Fibroblast of skin of back (primary cell): Measurements from ENCODE around the gene OBSCN.
A peak's percentile ranks its signal among the peaks of the same experiment; 100 is the strongest.

Experiments
- DNase-seq: peaks from one replicate; pipeline ENCODE4 v3.0.0-alpha.2; 2013

Gene OBSCN

DNA sequence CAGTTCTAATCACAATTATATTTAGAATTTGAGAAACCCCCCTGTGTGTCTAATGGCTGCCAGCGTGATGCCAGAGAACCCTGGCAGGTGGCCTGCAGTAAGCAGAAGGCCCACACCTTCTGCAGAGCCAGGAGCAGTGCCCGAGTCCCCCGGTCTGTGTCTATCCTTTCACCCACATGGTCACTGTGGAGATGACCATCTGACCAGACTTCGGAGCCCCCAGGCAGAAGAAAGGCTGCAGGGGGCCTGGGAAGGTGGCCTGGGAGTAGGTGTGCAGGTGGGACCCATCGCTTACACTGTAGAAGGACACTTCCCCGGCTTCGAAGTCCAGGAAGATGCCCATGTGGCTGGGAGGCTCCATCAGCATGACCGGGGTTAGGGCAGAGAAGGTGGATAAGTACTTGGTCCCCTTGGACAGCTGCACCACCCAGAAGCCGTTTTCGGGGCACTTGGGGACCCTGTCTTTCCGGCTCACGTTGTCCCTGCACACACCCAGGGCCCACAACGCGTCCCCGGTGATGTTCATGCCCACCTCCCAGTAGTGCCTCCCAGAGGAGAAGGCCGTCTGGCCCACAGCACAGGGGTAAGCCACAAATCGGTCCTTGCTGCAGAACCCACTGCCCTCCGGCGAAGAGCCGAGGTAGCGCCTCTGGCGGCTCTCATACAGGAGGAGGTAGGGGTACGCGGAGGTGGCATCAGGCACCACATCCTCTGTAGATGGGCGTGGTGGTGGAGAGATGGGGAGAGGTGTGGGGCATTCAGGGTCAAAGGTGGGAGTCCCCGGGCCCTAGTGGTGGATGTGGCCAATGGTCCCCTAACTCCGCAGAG is 200.4 kb downstream of the OBSCN start:
- no peak for DNase-seq

GRCh38 chr1:228408869-228409805 is 201.3 kb downstream of the OBSCN start:
- DNase-seq: no peak

GRCh38 chr1:228410015-228410414 is 202.2 kb downstream of the OBSCN start:
- DNase-seq: no peak

DNA sequence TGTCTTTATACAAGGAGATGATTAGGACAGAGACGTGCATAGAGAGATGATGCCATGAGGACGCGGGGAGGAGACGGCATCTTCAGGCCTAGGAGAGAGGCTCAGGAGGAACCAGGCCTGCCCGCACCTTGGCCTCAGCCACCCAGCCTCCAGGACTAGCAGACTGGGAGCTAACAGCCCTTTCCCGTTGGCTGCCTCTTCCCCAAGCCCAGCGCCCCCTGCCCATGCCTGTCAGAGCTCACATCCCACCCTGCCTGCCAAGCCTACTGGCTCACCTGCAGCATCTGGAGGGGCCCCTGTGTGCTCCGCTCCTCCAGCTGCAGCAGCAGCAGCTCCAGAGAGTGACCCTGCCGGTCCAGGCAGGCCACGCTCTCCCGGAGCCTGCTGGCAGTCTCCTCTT is 202.8 kb downstream of the OBSCN start:
- no peak for DNase-seq

DNA sequence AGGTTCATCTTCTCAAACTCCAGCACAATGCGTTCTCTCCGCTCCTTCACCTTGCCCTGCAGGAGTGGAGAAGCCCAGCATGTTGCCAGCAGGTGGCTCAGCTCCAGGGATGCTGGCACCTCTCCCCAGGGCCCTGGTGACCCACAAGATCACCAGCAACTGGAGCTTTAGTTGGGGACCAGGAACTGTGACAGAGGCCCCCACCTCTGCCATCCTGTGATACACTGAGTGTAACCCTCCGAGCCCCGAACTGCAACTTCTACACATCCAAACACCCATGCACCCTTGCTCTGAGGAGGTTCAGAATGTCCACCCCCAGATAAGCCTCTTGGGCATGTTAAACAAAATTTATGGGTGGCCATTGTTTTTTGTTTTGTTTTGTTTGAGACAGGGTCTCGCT is 203.3 kb downstream of the OBSCN start:
- no peak for DNase-seq

DNA sequence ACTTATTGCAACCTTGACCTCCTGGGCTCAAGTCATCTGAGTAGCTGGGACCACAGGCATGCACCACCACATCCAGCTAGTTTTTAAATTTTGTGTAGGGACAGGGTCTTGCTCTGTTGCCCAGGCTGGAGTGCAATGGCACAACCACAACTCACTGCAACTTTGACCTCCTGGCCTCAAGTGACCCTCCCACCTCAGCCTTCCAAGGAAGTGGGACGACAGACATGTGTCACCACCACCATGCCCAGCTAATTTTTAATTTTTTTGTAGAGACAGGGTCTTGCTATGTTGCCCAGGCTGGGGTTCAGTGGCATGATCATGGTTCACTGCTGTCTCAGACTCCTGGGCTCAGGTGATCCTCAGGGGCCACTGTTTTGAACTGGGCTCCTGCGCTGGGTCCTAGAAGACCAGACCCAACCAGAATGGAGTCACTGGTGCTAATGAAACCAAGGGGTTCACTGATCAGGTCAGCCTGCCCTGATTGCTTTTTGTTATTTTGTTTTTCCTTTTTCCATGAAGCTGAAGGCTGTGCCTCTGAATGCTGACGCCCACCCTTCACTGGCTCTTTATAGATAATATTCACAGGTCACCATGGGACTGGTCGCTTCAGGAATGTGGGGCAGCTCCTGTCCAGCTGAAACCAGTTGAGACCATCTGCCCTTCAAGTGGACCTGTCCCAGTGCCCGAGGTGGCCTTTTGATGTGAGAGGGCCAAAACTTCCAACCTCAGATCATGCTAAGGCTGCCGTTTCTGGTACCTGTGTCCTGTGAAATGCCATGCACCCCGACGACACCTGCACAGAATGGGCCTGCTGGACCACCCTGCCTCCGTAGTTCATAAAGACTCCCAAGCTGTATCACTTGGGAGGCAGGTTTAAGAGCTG is 203.9 kb downstream of the OBSCN start:
- DNase-seq: no peak

DNA sequence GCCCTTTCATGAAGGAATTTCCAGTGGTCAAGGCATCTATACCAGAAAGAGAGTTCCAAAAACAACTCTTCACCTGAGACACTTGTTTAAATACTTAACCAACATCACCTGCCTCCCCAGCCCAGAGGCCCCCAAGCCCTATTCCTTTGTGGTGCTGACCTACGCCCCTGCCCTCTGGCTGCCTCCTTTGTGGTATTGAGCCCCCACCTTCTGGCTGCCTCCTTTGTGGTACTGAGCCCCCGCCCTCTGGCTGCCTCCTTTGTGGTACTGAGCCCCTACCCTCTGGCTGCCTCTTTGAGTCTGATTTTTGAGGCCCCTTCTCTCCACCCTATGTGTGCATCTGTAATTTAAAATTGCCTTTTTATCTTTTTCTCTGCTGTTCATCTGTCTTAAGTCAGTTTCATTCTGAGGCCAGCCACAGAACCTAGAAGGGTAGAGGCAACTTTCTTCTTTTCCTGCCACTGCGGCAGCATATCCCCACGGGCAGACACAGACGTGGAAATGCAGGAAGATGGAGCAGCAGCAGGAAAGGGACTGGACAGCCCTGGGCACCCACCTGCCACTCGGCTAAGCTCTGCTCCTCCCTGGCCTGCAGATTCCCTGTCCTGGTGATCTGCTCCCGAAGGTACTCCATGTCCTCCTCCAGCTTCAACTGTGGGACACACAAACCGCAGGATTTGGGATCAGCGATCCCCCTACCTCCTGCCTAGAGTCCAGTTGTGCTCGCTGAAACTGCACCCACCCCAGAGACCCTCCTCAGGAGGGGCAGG is 205.6 kb downstream of the OBSCN start:
- DNase-seq: no peak

- DNase-seq: no peak
Measured at GRCh38 chr1:228414511-228415211, 206.8 kb downstream of the OBSCN start.

DNA sequence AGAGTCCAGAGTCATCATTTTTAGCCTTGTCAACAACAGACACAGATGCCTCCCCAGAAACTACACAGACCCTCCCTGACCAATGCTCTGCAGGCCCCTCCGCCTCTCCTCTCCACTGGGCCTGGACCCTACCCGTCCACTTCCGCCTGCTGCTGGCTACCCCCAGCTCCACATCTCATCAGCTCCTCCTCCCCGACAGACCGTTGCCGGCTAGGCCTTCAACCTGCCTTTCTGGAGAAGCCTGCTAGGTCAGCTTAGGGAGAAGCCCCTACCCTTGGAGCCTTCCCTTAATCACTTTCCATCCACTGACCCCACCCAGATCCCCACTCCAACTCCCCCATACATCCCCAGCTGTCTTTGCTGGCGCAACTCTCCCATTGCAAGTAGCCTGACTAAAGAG is 207.4 kb downstream of the OBSCN start:
- no peak for DNase-seq

DNA sequence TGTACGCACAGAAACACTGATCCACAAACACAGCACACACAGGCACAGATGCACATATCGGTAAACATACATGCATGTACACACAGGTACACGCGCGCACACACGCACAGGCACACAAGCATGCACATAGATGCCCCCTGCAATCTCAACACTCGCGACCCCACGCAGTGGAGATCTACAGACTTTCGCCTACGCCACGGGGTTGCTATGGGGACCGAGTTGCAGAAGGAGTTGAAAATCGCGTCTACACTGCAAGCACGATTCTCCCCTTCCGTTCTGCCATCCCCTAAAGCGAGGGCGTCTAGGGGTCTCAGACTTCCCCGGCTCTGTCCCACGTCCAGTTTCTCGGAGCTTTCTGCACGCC is 208.0 kb downstream of the OBSCN start:
- DNase-seq: no peak

- peak; percentile 34 for DNase-seq
Measured at GRCh38 chr1:228416217-228416933, 208.5 kb downstream of the OBSCN start, which contains the start of gene TRIM17. Gene TRIM17 (minus strand): TSS chr1:228416861. CDS start chr1:228415072, 1,789 bp downstream.

DNA sequence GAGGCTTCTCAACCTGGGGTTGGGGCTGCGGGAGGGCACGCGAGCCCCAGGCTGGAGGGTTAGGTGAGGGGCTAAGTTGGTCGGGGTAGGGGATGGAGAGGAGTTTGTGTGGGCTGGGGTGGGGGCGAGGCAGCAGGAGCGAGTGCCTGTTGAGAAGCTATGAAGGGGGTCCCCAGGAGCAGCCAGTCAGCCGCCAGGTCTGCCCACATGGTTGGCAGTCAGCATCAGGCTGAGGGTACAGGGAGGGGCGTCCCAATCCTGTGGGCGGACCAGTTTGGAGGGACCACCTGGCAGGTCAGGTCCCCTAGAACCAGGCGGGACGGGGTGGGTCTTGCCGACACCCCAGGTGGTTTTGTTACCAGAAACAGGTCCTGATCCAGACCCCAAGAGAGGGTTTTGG is 209.2 kb downstream of the OBSCN start:
- no peak for DNase-seq

- peak; percentile 19 for DNase-seq
Measured at GRCh38 chr1:228417483-228418203, 209.8 kb downstream of the OBSCN start.

GRCh38 chr1:228420968-228421826 is 213.4 kb downstream of the OBSCN start:
- no peak for DNase-seq

- DNase-seq: no peak
Measured at GRCh38 chr1:228423404-228424053, 215.7 kb downstream of the OBSCN start.

DNA sequence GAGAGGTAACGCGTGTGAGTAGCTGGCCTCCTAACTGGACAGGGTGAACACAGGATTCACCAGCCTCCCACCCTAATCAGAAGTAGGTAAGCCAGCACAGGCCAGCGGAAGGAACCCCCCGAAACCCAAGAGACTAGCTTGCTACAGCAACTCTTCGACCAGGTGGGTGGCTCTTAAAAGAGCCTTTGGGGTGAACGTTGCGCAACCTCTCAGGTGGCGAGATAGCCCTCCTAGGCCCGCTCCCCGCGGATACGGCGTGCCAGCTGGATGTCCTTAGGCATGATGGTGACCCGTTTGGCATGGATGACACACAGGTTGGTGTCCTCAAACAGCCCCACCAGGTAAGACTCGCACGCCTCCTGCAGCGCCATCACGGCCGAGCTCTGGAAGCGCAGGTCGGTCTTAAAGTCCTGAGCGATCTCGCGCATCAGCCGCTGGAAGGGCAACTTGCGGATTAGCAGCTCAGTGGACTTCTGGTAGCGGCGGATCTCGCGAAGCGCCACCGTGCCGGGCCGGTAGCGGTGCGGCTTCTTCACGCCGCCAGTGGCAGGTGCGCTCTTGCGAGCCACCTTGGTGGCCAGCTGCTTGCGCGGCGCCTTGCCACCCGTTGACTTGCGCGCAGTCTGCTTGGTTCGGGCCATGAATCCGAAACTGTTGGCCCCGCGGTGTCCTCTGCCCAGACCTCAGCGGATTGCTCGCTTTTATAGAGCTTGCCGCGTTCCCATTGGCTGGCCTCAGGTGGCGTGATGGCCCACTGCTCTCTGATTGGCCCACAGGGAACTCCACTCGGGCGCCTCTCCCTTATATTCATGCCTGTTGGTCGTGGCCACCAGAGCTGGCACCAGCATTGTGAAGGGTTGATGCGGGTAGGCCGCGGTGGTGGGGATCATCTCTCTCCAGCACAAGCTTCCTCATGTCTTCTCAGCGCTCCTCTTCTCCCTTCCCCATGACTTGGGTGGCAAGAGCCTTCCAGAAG is 217.1 kb downstream of the OBSCN start:
- DNase-seq: no peak
